Thoracic aorta (tissue), 2 donors: Measurements from ENCODE around the gene AGPAT3. TPM values are rescaled to one million over a fixed set of nuclear protein-coding genes. Genes with fewer than 3 reads are reported as not detected.

Experiments used
- ATAC-seq: fragments of 150-250 bp; one replicate; pipeline ENCODE4 v1.8.0; 2017; ENCODE audit warnings: low read depth; ENCODE audit not compliant: insufficient number of reproducible peaks, low FRiP score
- DNase-seq: peaks from one replicate; pipeline ENCODE4 v3.0.0-alpha.2; 2020; ENCODE audit warnings: low spot score
- H3K27ac ChIP-seq, 2 donors: fragments of 200-600 bp; sonication (generic); 1 replicate in 1 of 2; 2 replicates in 1 of 2; pipeline ENCODE4 v1.5.1; 2016; ENCODE audit warnings: mild to moderate bottlenecking in 2 of 2, moderate library complexity in 2 of 2
- H3K27me3 ChIP-seq: fragments of 200-600 bp; sonication (generic); replicated peaks from 2 replicates; pipeline ENCODE4 v1.6.0; 2016; ENCODE audit warnings: mild to moderate bottlenecking; ENCODE audit not compliant: insufficient read depth
- H3K36me3 ChIP-seq: fragments of 200-600 bp; sonication (generic); one replicate; pipeline ENCODE4 v1.5.1; 2016
- H3K4me1 ChIP-seq, 2 donors: fragments of 200-600 bp; sonication (generic); 1 replicate in 1 of 2; 2 replicates in 1 of 2; pipeline versions ENCODE4 v1.5.1 to v1.6.0; 2016; ENCODE audit warnings: low read depth in 2 of 2, mild to moderate bottlenecking in 1 of 2; ENCODE audit not compliant: control insufficient read depth in 1 of 2
- H3K4me3 ChIP-seq: fragments of 200-600 bp; sonication (generic); 2 replicates; pipeline ENCODE4 v1.5.1; 2016; ENCODE audit warnings: mild to moderate bottlenecking
- H3K9me3 ChIP-seq: fragments of 200-600 bp; sonication (generic); 2 replicates; pipeline ENCODE4 v1.5.1; 2016
- CTCF ChIP-seq: fragments of 200-600 bp; sonication (generic); IDR thresholded peaks from one replicate; pipeline ENCODE4 v1.5.1; 2019; ENCODE audit warnings: antibody characterized with exemption
- total RNA-seq, 2 donors: library from RNA; depleted of rRNA; stranded (reverse); fragments of >200 nt; gene quantifications; one replicate each; pipeline versions ENCODE4 v1.1.0 to v1.2.3, GENCODE V29; 2016

The AGPAT3 gene
- total RNA-seq, 2 donors from 2014 or later: 32.8 to 37.9 TPM

- H3K27ac ChIP-seq: no peak overlapping the region
- H3K36me3 ChIP-seq: peaks cover 3% of the 10 kb centered on the region
- no peak for TF ChIP-seq CTCF
- no peaks in the 10 kb centered on the region for H3K27me3 ChIP-seq
- no peaks in the 10 kb centered on the region for H3K4me1 ChIP-seq
- DNase-seq (no peak), ATAC-seq (no peak)
- H3K9me3 ChIP-seq: no peaks in the 10 kb centered on the region
- H3K4me3 ChIP-seq: no peak overlapping the region
Observed at GRCh38 chr21:43876605-43877004, 11.6 kb downstream of the AGPAT3 start.

- no peak for TF ChIP-seq CTCF
- H3K4me1 ChIP-seq: no peaks in the 10 kb centered on the region
- DNase-seq: no peak
- no peak for ATAC-seq
- no peak overlapping the region for H3K4me3 ChIP-seq
- peaks cover 3% of the 10 kb centered on the region for H3K36me3 ChIP-seq
- H3K27me3 ChIP-seq: no peaks in the 10 kb centered on the region
- no peaks in the 10 kb centered on the region for H3K9me3 ChIP-seq
- no peak overlapping the region for H3K27ac ChIP-seq
Observed at GRCh38 chr21:43877936-43878575, 13.0 kb downstream of the AGPAT3 start.

- H3K4me1 ChIP-seq: peaks cover 0 to 3% of the 10 kb centered on the region in 2 donors
Observed at GRCh38 chr21:43879348-43880110, 14.5 kb downstream of the AGPAT3 start.

GRCh38 chr21:43880111-43880985 lies 15.3 kb downstream of the AGPAT3 start:
- no peak for DNase-seq
- H3K27me3 ChIP-seq: no peaks in the 10 kb centered on the region
- peaks cover 0 to 5% of the 10 kb centered on the region in 2 donors for H3K4me1 ChIP-seq
- H3K4me3 ChIP-seq: no peak overlapping the region
- no peak overlapping the region for H3K27ac ChIP-seq
- no peak for TF ChIP-seq CTCF
- no peak for ATAC-seq
- H3K9me3 ChIP-seq: no peaks in the 10 kb centered on the region
- H3K36me3 ChIP-seq: peaks cover 3% of the 10 kb centered on the region

More at GRCh38 chr21:43879348-43880110, 14.5 kb downstream of the AGPAT3 start:
- ATAC-seq (no peak), DNase-seq (no peak)
- Histone ChIP-seq H3K36me3 (peaks cover 3% of the 10 kb centered on the region), H3K27ac (no peak overlapping the region), H3K27me3 (no peaks in the 10 kb centered on the region), H3K9me3 (no peaks in the 10 kb centered on the region), H3K4me3 (no peak overlapping the region)
- TF ChIP-seq CTCF: no peak

GRCh38 chr21:43881283-43881682 lies 16.3 kb downstream of the AGPAT3 start:
- Histone ChIP-seq H3K36me3 (peaks cover 3% of the 10 kb centered on the region), H3K27ac (no peak overlapping the region), H3K27me3 (no peaks in the 10 kb centered on the region), H3K9me3 (no peaks in the 10 kb centered on the region), H3K4me3 (no peak overlapping the region), H3K4me1 (peaks cover 0 to 5% of the 10 kb centered on the region in 2 donors)
- TF ChIP-seq CTCF: no peak
- DNase-seq: no peak
- no peak for ATAC-seq
